K562 (cell line): ENCODE measurements around the gene KMT2E. TPM values are rescaled to one million over a fixed set of nuclear protein-coding genes. Genes with fewer than 3 reads are reported as not detected.

ENCODE experiments used
- CCNT2 ChIP-seq: IDR thresholded peaks from 2 replicates; pipeline ENCODE4 v1.6.1; 2011; ENCODE audit warnings: borderline replicate concordance, low read depth, mild to moderate bottlenecking, moderate library complexity, mixed read lengths, low read length; ENCODE audit not compliant: insufficient read length; ENCODE audit errors: extremely low read depth
- ELK3 ChIP-seq: fragments of 450-650 bp; formaldehyde crosslinking; IDR thresholded peaks from 2 replicates; pipeline ENCODE4 v1.4.0; 2020; ENCODE audit warnings: mild to moderate bottlenecking
- EP400 ChIP-seq: fragments of 450-650 bp; IDR thresholded peaks from 2 replicates; pipeline ENCODE4 v1.6.1; 2017; ENCODE audit warnings: antibody characterized with exemption, mild to moderate bottlenecking, moderate library complexity
- EWSR1 ChIP-seq: fragments of 450-650 bp; IDR thresholded peaks from 2 replicates; pipeline ENCODE4 v1.6.1; 2018; ENCODE audit warnings: borderline replicate concordance, mild to moderate bottlenecking, low read depth, moderate library complexity; ENCODE audit not compliant: partially characterized antibody
- HDAC1 ChIP-seq, 2 experiments: fragments of 450-650 bp; IDR thresholded peaks; 2 replicates each; pipeline ENCODE4 v1.6.1; 2016 to 2017; ENCODE audit warnings: inconsistent platforms in 1 of 2, mild to moderate bottlenecking in 1 of 2, moderate library complexity in 1 of 2
- MTA2 ChIP-seq: fragments of 450-650 bp; IDR thresholded peaks from 2 replicates; pipeline ENCODE4 v1.6.1; 2016; ENCODE audit warnings: low read depth
- NCOR1 ChIP-seq: fragments of 450-650 bp; IDR thresholded peaks from 2 replicates; pipeline ENCODE4 v1.6.1; 2016; ENCODE audit warnings: mild to moderate bottlenecking, moderate library complexity
- NR1H2 ChIP-seq: sonication (generic); formaldehyde crosslinking; IDR thresholded peaks from 2 replicates; pipeline ENCODE4 v1.4.0; 2020; ENCODE audit warnings: mild to moderate bottlenecking, missing genetic modification reagents
- PTBP1 ChIP-seq: fragments of 200-400 bp; formaldehyde crosslinking; IDR thresholded peaks from 2 replicates; pipeline ENCODE4 v1.6.1; 2017; ENCODE audit warnings: low read depth, low read length
- PTRF ChIP-seq: fragments of 450-650 bp; IDR thresholded peaks from 2 replicates; pipeline ENCODE4 v1.6.1; 2016; ENCODE audit warnings: mild to moderate bottlenecking, missing genetic modification characterization, missing compliant biosample characterization
- SMAD4 ChIP-seq: fragments of 250-450 bp; sonication (Bioruptor Pico); conservative IDR thresholded peaks from 2 replicates; pipeline ENCODE4 v1.8.0; 2021; ENCODE audit warnings: inconsistent platforms, mild to moderate bottlenecking, moderate library complexity
- TAL1 ChIP-seq: fragments of 450-650 bp; IDR thresholded peaks from 2 replicates; pipeline ENCODE4 v1.6.1; 2016; ENCODE audit warnings: mild to moderate bottlenecking
- TRIM24 ChIP-seq, 2 experiments: fragments of 450-650 bp; IDR thresholded peaks; 2 replicates each; pipeline ENCODE4 v1.6.1; 2016
- ZNF766 ChIP-seq: fragments of 200-800 bp; sonication (Bioruptor generic); conservative IDR thresholded peaks from 2 replicates; pipeline ENCODE4 v1.6.1; 2016; ENCODE audit warnings: missing genetic modification characterization, missing compliant biosample characterization
- ZNF77 ChIP-seq: fragments of 250-450 bp; sonication (Bioruptor Pico); IDR thresholded peaks from 2 replicates; pipeline ENCODE4 v1.5.0; 2020
- polyA plus RNA-seq, 8 experiments: library from polyadenylated mRNA; depleted of rRNA in 4 of 8; stranded (reverse) in 5 of 8; unstranded in 3 of 8; fragments of >200 nt; fragmentation: Nextera tagmentation in 2 of 8; fragmentation: Illumina TruSeq in 1 of 8; extraction: Ambion mirVana in 2 of 8; extraction: Trizol in 1 of 8; gene quantifications; 2 replicates each; pipeline versions ENCODE4 v1.2.1 to v1.2.3, GENCODE V29; 2011 to 2014; ENCODE audit warnings: inconsistent platforms in 1 of 8, missing spikeins in 1 of 8
- total RNA-seq, 7 experiments: library from RNA; depleted of rRNA in 6 of 7; stranded (reverse); fragments of >200 nt in 6 of 7; fragmentation: Illumina TruSeq in 2 of 7; extraction: Trizol in 2 of 7; gene quantifications; 2 replicates each; pipeline versions ENCODE4 v1.2.1 to v1.2.3, GENCODE V29; 2011 to 2021; ENCODE audit warnings: low replicate concordance in 1 of 7
- TF ChIP-seq, protein P1 (sequence below): fragments of 250-450 bp; sonication (Bioruptor Pico); IDR thresholded peaks from 2 replicates; pipeline ENCODE4 v1.4.0; 2020; ENCODE audit warnings: borderline replicate concordance
- TF ChIP-seq, protein P2 (sequence below), 2 experiments: fragments of 450-650 bp; formaldehyde crosslinking in 1 of 2; IDR thresholded peaks; 2 replicates each; pipeline versions ENCODE4 v1.4.0 to v1.6.1; 2014 to 2020; ENCODE audit warnings: mild to moderate bottlenecking in 2 of 2, borderline replicate concordance in 1 of 2, low read depth in 1 of 2
- TF ChIP-seq, protein P3 (sequence below): fragments of 250-450 bp; sonication (Bioruptor Pico); IDR thresholded peaks from 2 replicates; pipeline ENCODE4 v1.8.0; 2021; ENCODE audit warnings: moderate library complexity, mild to moderate bottlenecking, inconsistent platforms

KMT2E gene
- total and polyA plus RNA-seq, 9 of the 15 experiments (the other 6 are each of a cell fraction or from before 2014, with no cell fraction given), result 8.9 to 55.3 (median 38.1) TPM

- TF ChIP-seq, protein P1, sequence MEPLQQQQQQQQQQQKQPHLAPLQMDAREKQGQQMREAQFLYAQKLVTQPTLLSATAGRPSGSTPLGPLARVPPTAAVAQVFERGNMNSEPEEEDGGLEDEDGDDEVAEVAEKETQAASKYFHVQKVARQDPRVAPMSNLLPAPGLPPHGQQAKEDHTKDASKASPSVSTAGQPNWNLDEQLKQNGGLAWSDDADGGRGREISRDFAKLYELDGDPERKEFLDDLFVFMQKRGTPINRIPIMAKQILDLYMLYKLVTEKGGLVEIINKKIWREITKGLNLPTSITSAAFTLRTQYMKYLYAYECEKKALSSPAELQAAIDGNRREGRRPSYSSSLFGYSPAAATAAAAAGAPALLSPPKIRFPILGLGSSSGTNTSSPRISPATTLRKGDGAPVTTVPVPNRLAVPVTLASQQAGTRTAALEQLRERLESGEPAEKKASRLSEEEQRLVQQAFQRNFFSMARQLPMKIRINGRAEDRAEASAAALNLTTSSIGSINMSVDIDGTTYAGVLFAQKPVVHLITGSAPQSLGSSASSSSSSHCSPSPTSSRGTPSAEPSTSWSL (CRISPR knock-in tag), result no peak
- TF ChIP-seq PTBP1, result no peak
- TF ChIP-seq SMAD4 (CRISPR knock-in tag), result peak; percentile 9
- TF ChIP-seq, protein P2, sequence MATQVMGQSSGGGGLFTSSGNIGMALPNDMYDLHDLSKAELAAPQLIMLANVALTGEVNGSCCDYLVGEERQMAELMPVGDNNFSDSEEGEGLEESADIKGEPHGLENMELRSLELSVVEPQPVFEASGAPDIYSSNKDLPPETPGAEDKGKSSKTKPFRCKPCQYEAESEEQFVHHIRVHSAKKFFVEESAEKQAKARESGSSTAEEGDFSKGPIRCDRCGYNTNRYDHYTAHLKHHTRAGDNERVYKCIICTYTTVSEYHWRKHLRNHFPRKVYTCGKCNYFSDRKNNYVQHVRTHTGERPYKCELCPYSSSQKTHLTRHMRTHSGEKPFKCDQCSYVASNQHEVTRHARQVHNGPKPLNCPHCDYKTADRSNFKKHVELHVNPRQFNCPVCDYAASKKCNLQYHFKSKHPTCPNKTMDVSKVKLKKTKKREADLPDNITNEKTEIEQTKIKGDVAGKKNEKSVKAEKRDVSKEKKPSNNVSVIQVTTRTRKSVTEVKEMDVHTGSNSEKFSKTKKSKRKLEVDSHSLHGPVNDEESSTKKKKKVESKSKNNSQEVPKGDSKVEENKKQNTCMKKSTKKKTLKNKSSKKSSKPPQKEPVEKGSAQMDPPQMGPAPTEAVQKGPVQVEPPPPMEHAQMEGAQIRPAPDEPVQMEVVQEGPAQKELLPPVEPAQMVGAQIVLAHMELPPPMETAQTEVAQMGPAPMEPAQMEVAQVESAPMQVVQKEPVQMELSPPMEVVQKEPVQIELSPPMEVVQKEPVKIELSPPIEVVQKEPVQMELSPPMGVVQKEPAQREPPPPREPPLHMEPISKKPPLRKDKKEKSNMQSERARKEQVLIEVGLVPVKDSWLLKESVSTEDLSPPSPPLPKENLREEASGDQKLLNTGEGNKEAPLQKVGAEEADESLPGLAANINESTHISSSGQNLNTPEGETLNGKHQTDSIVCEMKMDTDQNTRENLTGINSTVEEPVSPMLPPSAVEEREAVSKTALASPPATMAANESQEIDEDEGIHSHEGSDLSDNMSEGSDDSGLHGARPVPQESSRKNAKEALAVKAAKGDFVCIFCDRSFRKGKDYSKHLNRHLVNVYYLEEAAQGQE (IDR thresholded peaks at IDR 0.05; ENCODE audit: borderline replicate concordance), result peak; percentile 32; the same call in 1 of the 2 replicates
- TF ChIP-seq, protein P2 (CRISPR knock-in tag; IDR thresholded peaks at IDR 0.05; ENCODE audit: low read depth), result no peak
- no peak for TF ChIP-seq ELK3
- TF ChIP-seq, protein P3, sequence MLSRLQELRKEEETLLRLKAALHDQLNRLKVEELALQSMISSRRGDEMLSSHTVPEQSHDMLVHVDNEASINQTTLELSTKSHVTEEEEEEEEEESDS (CRISPR knock-in tag), result no peak
- TF ChIP-seq CCNT2, result peak; percentile 44
- TF ChIP-seq NR1H2, result no peak
- TF ChIP-seq ZNF77 (CRISPR knock-in tag), result no peak
- no peak for TF ChIP-seq EWSR1
- peak; percentile 9; the same call in 1 of the 2 replicates for TF ChIP-seq EP400
- TF ChIP-seq PTRF (tag), result no peak
- no peak for TF ChIP-seq ZNF766
- TF ChIP-seq TRIM24 (IDR thresholded peaks at IDR 0.05), result peak in 1 of 2 experiments; percentile 39; a peak in 1 of 4 replicates
- TF ChIP-seq HDAC1 (IDR thresholded peaks at IDR 0.05), result 0 out of 4 replicates have a peak, but pooled peaks of 1 of the 2 experiments have one; percentile 18
- TF ChIP-seq TAL1, result peak; percentile 90
- TF ChIP-seq NCOR1, result peak; percentile 84
- TF ChIP-seq MTA2, result peak; percentile 74
These were observed 49.3 kb upstream of the KMT2E start (continued) for GRCh38 chr7:104964626-104965236.
